NCI-H2107 (cell line): ENCODE data around the gene TMEM42.

Source experiments
- DNase-seq: peaks from one replicate; lab custom pipeline; 2025; lab: John Stamatoyannopoulos, UW

Gene TMEM42

GRCh38 chr3:44910693-44911092 lies 49.0 kb downstream of the TMEM42 start:
- DNase-seq, result no peak

GRCh38 chr3:44913868-44914468 lies 52.3 kb downstream of the TMEM42 start:
- peak; percentile 48 for DNase-seq

- no peak for DNase-seq
Observed at GRCh38 chr3:44914936-44915335, 53.2 kb downstream of the TMEM42 start.
